OCI-LY7 (cell line): ENCODE data around the gene ZC3H8. TPM values are rescaled to one million over a fixed set of nuclear protein-coding genes. Genes with fewer than 3 reads are reported as not detected.

ENCODE experiments used
- BruUV-seq: library from RNA; stranded (reverse); fragments of 400-500 nt; replicated peaks from 2 replicates; lab custom pipeline; 2021; lab: Mats Ljungman, UMichigan
- CTCF ChIA-PET: fragments of 300-600 bp; sonication (Branson Sonifier 250); formaldehyde crosslinking; loops from one replicate; lab custom pipeline; 2022; ENCODE audit warnings: antibody characterized with exemption; ENCODE audit not compliant: unreplicated experiment; lab: Charles Lee
- POLR2A ChIA-PET: fragments of 300-600 bp; sonication (Branson Sonifier 250); formaldehyde crosslinking; loops from one replicate; lab custom pipeline; 2022; ENCODE audit warnings: antibody characterized with exemption; lab: Charles Lee
- DNase-seq: peaks from one replicate; pipeline ENCODE4 v3.0.0-alpha.2; 2015; ENCODE audit warnings: low spot score
- H2AFZ ChIP-seq: fragments of 200-600 bp; sonication (generic), shearing (Covaris generic); 2 replicates; pipeline ENCODE4 v1.6.1; 2014; ENCODE audit warnings: mild to moderate bottlenecking, antibody characterized with exemption, low read length, moderate library complexity
- H3K27ac ChIP-seq: fragments of 200-600 bp; sonication (generic); 2 replicates; pipeline ENCODE4 v1.5.1; 2014; ENCODE audit warnings: mixed run types, low read depth, mild to moderate bottlenecking, moderate library complexity, low read length, inconsistent platforms; ENCODE audit not compliant: poor library complexity, severe bottlenecking
- H3K36me3 ChIP-seq: fragments of 200-600 bp; sonication (generic); 2 replicates; pipeline ENCODE4 v1.6.1; 2014; ENCODE audit warnings: mild to moderate bottlenecking, antibody characterized with exemption, low read length, moderate library complexity, mixed read lengths; ENCODE audit not compliant: insufficient read depth
- H3K4me1 ChIP-seq: fragments of 200-600 bp; sonication (generic); 2 replicates; pipeline ENCODE4 v1.5.1; 2014; ENCODE audit warnings: mild to moderate bottlenecking, low read length; ENCODE audit not compliant: insufficient read depth, poor library complexity, severe bottlenecking
- H3K4me2 ChIP-seq: fragments of 200-600 bp; sonication (generic); 2 replicates; pipeline ENCODE4 v1.6.1; 2014; ENCODE audit warnings: mild to moderate bottlenecking, low read length
- H3K4me3 ChIP-seq: fragments of 200-600 bp; sonication (generic); 2 replicates; pipeline ENCODE4 v1.5.1; 2014; ENCODE audit warnings: mild to moderate bottlenecking, low read depth, low read length; ENCODE audit not compliant: poor library complexity, severe bottlenecking
- H3K79me2 ChIP-seq: fragments of 200-600 bp; sonication (generic); 2 replicates; pipeline ENCODE4 v1.6.1; 2016; ENCODE audit warnings: low read depth, mild to moderate bottlenecking, low read length, moderate library complexity, mixed read lengths; ENCODE audit not compliant: insufficient read depth
- H3K9me2 ChIP-seq: fragments of 200-600 bp; sonication (generic); 2 replicates; pipeline ENCODE4 v1.6.1; 2016; ENCODE audit warnings: mild to moderate bottlenecking, low read length, mixed read lengths; ENCODE audit not compliant: insufficient read depth
- H3K9me3 ChIP-seq: fragments of 200-600 bp; sonication (generic); 2 replicates; pipeline ENCODE4 v1.6.1; 2014; ENCODE audit warnings: mild to moderate bottlenecking, mixed run types, low read length, mixed read lengths
- H4K20me1 ChIP-seq: fragments of 200-600 bp; sonication (generic); 2 replicates; pipeline ENCODE4 v1.6.1; 2014; ENCODE audit warnings: mild to moderate bottlenecking, antibody characterized with exemption, low read length, moderate library complexity, mixed read lengths; ENCODE audit not compliant: insufficient read depth
- EZH2phosphoT487 ChIP-seq: fragments of 200-600 bp; sonication (generic); IDR thresholded peaks from 2 replicates; pipeline ENCODE4 v1.6.1; 2018; ENCODE audit warnings: low read depth, borderline replicate concordance, mild to moderate bottlenecking, mixed run types, antibody characterized with exemption, low read length, moderate library complexity, mixed read lengths
- intact Hi-C: fragments of 100-400 bp; cut with micrococcal nuclease; formaldehyde crosslinking; loops from one replicate; pipeline ENCODE4 v1.10.0; 2022; ENCODE audit not compliant: unreplicated experiment
- total RNA-seq, 2 experiments: library from RNA; depleted of rRNA in 1 of 2; stranded (reverse); fragments of >200 nt in 1 of 2; shearing (Covaris generic) in 1 of 2; gene quantifications; 2 replicates each; pipeline ENCODE4 v1.2.3, GENCODE V29; 2014 to 2022
- TF ChIP-seq, protein P1 (sequence below): fragments of 200-600 bp; sonication (generic); conservative IDR thresholded peaks from 2 replicates; pipeline ENCODE4 v1.5.1; 2014; ENCODE audit warnings: mild to moderate bottlenecking, antibody characterized with exemption, low read length, moderate library complexity, mixed read lengths

Gene ZC3H8
- total RNA-seq, 2 experiments from 2014 or later: 15.0 to 23.8 TPM

DNA sequence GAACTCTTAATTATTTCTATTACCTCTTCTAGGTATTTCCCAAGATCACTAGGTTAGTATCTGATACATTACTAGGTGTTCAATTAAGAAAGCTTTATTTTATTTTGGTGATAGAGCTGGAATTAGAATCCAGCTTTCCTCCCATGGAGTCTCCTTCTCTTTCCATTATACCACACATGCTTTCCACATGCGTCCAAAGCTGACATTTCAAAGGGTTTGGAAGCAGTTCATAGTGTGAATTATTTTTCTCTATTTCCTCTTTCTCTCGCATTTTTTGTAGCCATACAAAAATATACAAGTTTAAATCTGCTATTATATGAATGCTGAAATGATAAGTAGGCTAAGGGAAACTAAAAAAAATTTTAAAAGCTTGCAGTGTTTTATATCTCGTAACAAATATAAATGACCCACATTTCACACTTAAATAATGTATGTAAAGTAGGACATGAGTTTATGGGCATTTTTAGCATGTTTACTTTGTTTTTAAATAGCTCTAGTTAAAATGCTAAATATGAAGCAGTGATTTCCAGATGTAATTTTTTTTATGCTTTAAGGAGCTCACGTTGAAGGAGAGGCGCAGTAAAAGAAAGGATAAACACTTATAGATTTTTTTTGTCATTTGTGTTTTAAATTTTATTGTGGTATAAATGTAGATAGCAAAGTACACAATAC lies 40.7 kb upstream of the ZC3H8 start:
- no peak for TF ChIP-seq EZH2phosphoT487
- TF ChIP-seq, protein P1, sequence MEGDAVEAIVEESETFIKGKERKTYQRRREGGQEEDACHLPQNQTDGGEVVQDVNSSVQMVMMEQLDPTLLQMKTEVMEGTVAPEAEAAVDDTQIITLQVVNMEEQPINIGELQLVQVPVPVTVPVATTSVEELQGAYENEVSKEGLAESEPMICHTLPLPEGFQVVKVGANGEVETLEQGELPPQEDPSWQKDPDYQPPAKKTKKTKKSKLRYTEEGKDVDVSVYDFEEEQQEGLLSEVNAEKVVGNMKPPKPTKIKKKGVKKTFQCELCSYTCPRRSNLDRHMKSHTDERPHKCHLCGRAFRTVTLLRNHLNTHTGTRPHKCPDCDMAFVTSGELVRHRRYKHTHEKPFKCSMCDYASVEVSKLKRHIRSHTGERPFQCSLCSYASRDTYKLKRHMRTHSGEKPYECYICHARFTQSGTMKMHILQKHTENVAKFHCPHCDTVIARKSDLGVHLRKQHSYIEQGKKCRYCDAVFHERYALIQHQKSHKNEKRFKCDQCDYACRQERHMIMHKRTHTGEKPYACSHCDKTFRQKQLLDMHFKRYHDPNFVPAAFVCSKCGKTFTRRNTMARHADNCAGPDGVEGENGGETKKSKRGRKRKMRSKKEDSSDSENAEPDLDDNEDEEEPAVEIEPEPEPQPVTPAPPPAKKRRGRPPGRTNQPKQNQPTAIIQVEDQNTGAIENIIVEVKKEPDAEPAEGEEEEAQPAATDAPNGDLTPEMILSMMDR: no peak
- Histone ChIP-seq H2AFZ (no peak overlapping the region), H4K20me1 (no peaks in the 10 kb centered on the region), H3K36me3 (no peaks in the 10 kb centered on the region), H3K9me2 (no peaks in the 10 kb centered on the region), H3K4me3 (no peak overlapping the region), H3K9me3 (no peaks in the 10 kb centered on the region), H3K4me2 (no peak overlapping the region), H3K79me2 (no peaks in the 10 kb centered on the region), H3K27ac (no peak overlapping the region), H3K4me1 (no peaks in the 10 kb centered on the region)
- BruUV-seq: no TSS peak
- POLR2A ChIA-PET: no interaction called here
- DNase-seq: no peak
- CTCF ChIA-PET: no interaction called here
- intact Hi-C loops: no loop called here

DNA sequence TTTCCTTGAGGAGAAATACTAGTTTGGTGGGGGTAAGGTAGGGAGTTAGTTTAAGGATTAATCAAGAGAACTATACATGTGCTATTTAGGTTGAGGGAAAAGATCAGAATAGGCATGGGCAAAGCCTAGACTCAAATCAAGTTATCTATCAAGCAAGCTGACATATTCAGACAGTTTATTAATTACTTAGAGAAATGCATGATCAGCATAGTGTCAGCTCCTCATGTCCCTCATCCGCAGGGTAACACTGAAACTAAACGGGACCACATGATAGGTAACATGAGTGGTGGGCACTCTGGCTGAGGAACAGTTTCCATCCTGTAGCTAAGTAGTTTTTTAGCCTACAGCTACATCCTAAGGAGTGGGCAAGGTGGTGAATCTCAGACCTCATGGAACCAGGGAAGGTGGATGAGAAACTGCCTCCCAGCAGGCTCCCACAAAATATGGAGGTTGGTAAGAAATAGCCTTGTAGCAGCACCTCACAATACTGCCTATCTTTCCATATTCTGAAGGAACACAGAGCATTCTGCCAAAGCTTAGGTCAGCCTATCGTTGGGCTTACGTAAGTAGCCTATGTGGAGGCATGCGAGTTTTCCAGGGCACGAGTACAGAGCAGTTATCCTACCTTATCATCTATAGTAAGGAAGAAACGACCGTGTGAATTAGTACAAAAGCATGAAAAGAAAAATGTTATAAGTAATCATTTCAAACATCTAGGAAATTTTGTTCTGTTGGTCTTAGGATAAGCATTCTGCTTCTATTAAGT lies 39.0 kb upstream of the ZC3H8 start:
- H3K9me2 ChIP-seq: no peaks in the 10 kb centered on the region
- ChIA-PET POLR2A (no interaction called here), CTCF (no interaction called here)
- no peak overlapping the region for H3K27ac ChIP-seq
- no TSS peak for BruUV-seq
- no peak overlapping the region for H3K4me2 ChIP-seq
- no peak overlapping the region for H3K4me3 ChIP-seq
- intact Hi-C loops: no loop called here
- DNase-seq: no peak
- H3K79me2 ChIP-seq: no peaks in the 10 kb centered on the region
- no peak overlapping the region for H2AFZ ChIP-seq
- no peaks in the 10 kb centered on the region for H3K36me3 ChIP-seq
- no peaks in the 10 kb centered on the region for H3K4me1 ChIP-seq
- H4K20me1 ChIP-seq: no peaks in the 10 kb centered on the region
- no peak for TF ChIP-seq EZH2phosphoT487
- TF ChIP-seq, protein P1: no peak
- H3K9me3 ChIP-seq: no peaks in the 10 kb centered on the region

DNA sequence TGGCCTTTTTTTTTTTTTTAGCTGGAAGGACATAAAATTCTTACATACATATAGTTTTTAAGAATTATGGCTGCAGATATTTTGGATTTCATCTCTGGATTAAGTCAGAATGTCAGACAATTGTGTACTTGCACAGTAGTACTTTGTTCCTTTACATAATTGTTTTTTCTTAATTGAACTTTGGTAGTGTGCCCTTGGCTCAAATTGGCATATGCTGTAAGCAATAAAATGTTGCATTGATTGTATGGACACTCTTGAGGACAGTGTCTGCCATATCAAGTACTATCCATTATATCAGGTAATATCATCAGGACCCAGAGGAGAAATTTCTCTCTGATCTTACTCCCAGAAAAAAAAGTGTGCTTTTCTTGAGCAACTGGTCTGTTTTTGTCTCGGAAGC lies 35.8 kb upstream of the ZC3H8 start:
- CTCF ChIA-PET: no interaction called here
- BruUV-seq: no TSS peak
- intact Hi-C loops: no loop called here

More for the DNA sequence above, 35.8 kb upstream of the ZC3H8 start:
- Histone ChIP-seq H3K4me2 (no peak overlapping the region), H2AFZ (no peak overlapping the region), H3K27ac (no peak overlapping the region), H3K9me2 (no peaks in the 10 kb centered on the region), H3K79me2 (no peaks in the 10 kb centered on the region), H4K20me1 (no peaks in the 10 kb centered on the region), H3K4me3 (no peak overlapping the region), H3K36me3 (no peaks in the 10 kb centered on the region), H3K9me3 (no peaks in the 10 kb centered on the region), H3K4me1 (no peaks in the 10 kb centered on the region)
- TF ChIP-seq, protein P1: no peak
- no peak for TF ChIP-seq EZH2phosphoT487
- DNase-seq: no peak
- POLR2A ChIA-PET: interaction anchor here (0.6 to 1.0 kb wide), 3 partner anchors 13 to 1514 kb away, joined by 3 read pairs; no protein-coding TSS in a partner anchor
